Measurements from ENCODE around the gene RAI14. TPM values are rescaled to one million over a fixed set of nuclear protein-coding genes. Genes with fewer than 3 reads are reported as not detected.

The RAI14 gene
- total RNA-seq, 1 donor from 2014 or later: 56.0 TPM

DNA sequence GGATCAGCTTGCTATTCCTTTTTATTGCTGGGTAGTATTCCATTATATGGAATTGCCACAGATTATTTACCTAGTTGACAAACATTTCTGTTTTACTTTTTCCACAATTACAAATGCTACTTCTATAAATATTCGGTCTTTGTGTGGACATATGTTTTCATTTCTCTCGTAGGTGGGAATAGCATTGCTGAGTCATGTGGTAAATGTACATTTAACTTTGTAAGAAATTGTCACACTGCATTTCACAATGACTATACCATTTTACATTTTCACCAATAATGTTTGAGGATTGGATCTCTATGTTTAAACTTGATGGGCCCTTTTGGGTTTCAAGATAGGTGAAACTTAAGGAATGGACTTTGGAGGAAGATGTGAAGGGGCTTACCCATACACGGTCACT lies 19.7 kb downstream of the RAI14 start:
- DNase-seq (ENCODE audit: low spot score): no peak

DNA sequence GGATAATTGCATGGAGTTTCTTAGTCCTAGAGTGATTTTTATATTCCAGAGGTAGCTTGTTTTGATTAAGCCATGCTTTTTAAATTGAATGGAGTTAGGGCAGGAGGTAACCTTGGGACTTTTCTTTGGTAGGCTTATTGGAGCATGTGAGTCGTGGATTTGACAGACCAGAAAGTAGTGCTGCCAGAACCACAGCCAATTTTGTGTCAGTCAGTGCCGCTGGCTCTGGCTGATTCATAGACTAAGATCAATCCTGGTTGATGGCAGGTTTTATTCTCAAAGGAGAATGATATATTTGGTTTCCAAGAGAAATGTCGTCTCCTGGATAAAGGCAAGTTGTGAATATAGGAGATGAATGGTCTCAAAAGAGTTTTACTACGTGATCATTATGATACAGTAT lies 20.3 kb downstream of the RAI14 start:
- no peak for DNase-seq (ENCODE audit: low spot score)

DNA sequence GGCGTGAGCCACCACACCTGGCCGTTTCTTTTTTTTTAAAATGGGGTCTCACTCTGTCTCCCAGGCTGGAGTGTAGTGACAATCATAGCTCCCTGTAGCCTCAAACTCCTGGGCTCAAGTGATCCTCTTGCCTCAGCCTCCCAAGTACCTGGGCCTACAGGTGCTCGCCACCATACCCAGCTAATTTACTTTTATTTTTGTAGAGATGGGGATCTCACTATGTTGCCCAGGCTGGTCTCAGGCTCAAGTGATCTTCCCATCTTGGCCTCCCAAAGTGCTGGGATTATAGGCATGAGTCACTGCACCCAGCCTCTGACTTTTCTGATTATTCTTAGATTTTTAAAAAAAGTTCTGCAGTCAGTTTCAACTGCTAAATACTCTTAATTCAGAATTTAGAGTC lies 21.3 kb downstream of the RAI14 start:
- no peak for DNase-seq (ENCODE audit: low spot score)

DNA sequence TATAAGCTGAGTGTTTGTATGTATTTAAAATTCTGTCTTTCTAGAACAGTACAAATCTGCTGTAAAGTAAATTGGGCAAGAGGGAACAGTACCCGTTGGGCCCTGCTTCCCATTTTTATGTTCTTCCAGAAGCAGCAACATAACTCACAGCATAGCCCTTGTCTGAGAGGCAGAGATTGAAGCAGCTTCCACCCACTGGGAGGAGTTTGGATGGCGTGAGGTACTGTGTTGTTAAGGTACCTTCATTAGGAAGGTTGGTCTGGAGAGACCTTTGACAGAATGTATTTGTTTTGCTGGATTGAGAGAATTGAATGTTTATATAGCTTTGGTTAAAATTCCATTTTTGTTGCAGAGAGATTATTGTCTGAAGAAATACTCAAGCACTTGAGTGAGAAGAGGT lies 24.8 kb downstream of the RAI14 start:
- no peak for DNase-seq (ENCODE audit: low spot score)

DNA sequence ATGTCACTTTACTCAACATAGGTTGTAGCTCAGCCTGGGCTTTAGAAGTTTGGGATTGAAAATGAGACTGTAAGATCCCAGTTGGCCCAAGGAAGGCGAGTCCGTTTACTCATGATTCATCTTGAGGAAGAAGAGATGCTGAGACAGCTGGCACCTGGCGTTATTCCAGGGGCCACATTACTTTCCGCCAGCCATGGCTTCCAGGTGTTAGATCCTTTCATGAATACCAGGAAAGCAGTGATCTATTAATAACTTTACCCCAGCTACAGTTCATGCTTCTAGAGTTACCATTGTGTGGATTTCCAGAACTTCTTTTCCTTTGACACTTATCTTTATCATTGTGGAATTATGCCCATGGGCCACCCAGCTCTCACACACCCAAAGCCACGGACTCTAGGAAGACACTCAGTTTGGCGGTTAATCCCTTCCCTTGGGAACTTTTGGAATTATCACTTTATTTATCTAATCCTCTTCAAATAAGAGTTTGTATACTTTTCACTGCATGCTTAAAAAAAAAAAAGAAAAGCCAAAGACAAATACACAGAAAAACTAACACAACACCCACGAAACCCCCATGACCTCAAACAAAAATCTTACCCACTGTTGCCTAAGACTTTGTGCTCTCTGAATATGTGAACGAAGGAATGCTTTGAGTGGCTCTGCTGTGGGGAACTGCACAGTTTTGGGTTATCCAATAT lies 26.9 kb downstream of the RAI14 start:
- DNase-seq (ENCODE audit: low spot score): peak; percentile 28

DNA sequence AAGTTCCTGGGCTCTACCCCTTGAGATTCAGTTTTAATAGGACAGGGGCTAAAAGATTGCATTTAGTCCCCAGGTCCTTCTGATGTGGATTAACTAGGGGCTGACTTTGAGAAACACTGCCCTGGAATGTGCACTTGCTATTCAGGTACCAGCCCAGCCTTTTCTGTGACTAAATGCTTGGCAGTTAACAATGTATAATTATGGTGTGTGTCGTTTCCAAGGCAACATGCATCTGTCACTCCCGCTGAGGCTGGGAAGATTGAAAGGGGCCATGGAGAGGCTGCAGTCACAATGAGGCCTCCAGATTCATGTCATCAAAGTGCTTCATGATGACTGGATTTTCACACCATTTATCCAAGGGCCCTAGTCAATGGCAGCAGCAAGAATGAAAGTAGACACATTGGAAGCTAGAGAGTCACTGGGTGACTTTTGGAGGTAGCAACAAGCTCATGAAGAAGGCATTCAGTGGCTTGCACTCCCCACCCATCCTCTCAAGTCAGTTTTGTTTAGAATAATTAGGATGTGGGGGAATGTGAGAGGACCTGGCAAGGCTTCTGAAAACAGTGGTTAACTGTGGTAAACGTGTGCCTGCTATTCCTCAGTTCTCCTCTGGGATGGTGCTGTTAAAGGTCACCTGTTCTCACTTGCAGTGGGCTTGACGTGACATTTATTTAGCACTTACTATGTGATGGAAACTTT lies 28.3 kb downstream of the RAI14 start:
- no peak for DNase-seq (ENCODE audit: low spot score)

DNA sequence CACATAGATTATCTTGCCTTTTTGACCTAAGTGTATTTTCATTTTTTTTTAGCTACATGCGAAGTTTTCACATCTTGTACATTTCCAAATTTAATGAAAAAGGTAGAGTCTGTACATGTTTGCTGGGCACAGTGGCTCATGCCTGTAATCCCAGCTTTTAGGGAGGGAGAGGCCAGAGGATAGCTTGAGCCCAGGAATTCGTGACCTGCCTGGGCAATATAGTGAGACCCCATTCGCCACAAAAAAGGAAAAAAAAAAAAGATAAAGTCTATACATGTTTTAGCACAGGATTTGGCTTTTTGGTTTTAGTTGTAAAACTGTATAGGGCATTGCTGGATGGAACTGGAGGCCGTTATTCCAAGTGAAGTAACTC lies 28.8 kb downstream of the RAI14 start:
- DNase-seq (ENCODE audit: low spot score): no peak

DNA sequence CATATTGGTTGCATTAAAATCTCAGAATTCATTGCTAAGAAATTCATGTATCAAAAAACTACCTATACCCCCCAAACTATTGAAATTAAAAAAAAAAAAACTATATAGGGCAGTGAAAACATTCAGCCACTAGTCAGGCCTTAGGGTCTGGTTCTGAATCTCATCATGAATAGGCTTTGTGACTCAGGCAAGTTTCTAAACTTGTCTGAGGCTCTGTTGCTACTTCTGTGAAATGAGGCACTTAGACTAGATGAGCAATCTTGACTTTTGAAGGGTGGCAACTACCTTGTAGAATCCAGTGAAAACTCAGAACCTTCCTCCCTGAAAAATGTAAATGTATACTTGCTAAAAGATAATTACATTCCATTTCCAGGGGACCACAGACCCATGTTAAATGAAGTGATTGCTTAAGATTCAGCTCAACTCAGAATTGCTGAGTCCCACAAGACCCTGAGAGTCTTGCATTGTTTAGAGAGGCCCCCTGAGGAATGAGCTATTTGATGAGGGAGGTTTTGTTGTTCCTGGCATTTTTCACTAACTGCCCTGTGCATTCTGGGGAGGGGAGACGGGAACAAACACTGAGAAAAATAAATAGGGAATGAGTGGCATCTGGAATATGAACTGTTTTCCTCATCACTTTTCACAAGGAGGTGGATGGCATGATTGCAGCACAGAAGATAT lies 29.5 kb downstream of the RAI14 start:
- DNase-seq (ENCODE audit: low spot score): no peak

DNA sequence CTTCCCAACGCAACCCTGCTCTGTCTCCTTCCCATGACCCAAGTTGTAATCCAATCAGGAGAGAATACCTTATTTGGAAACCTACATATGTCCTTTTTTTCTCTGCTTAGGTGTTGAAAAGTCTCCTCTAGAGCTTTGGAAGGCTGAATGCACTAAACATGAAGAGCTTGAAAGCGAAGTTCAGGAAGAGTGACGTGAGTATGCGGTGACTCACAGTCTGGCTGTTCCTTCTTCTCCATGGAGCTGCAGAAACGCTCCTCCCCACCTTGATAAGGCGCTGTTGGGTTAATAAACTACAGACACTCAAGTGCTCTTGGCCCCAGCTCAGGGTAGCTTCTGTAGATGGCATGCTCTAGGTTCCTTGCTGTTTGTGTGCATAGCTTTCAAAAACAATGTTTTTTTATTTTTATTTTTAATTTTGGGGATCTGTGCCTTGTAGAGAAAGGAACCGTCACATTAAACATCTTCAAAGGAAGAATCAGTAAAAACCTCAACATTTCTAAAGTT lies 30.7 kb downstream of the RAI14 start:
- DNase-seq (ENCODE audit: low spot score): peak; percentile 92

DNA sequence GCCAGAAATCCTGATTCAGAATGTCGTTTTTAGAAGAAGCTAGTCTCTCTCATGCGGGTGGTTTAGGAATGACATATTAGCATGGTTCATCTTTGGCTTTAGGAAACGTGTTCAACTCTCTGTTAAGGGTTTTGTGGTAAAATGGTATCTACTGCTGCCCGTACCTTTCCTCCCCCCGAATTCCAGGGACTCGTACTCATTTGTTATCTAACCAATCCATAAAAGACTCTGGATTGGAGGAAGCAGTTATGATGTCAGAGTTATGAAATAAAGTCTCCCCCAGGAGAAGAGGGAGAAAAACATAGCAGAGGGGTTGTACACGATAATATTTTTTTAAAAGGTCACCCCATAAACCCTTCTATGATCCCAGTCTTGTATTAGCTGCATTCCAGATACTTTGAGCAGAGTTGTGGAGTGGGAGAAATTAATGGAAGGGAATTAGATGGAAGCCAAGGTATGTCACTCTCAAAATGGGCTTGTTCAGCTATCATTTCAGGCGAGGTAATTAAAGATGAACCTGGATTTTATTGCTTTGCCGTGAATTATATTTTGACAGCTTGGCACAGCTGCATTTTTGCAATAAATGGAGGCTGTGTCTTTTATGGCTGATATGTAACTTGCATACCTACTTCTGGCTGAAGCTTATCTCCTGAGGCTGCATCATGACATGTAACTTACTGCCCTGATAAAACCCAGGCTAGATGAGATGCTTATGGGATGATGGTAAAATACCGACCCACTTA lies 31.3 kb downstream of the RAI14 start:
- DNase-seq (ENCODE audit: low spot score): no peak

DNA sequence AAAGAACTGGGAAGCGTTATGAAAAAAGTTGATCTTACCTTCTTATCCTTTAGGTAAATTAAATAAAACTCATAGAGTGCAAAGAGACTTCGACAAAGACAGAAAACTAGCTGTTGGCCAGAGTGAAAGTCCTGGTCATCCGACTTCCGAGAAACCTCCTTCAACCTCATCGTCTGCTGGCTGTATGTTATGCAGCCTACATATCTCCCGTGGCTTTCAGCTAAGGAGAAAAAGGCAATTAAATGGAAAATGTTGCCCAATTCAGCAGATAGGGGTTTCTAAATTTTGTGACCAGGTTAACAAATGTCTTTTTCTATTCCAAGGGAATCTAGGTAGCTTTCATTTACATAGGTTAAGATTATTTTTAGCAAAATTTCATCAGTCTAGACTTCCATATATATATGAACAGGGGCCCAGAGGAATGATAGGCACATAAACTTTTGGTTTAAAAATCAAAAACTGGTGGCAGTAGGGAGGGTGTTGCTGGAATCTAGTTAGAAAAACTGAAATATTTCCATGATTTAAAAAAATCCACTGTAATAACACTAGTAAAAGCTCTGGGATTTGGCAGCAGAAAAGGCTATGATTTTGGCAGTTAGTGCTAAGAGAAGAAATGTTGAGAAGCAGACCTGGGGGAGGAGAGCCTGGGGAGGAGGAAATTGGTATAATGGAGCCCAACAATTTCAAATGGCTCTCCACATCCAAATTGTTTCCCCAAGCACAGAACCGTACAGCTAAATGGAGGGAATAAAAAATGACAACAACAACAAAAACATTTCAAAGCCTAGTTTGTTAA lies 32.1 kb downstream of the RAI14 start:
- no peak for DNase-seq (ENCODE audit: low spot score)

DNA sequence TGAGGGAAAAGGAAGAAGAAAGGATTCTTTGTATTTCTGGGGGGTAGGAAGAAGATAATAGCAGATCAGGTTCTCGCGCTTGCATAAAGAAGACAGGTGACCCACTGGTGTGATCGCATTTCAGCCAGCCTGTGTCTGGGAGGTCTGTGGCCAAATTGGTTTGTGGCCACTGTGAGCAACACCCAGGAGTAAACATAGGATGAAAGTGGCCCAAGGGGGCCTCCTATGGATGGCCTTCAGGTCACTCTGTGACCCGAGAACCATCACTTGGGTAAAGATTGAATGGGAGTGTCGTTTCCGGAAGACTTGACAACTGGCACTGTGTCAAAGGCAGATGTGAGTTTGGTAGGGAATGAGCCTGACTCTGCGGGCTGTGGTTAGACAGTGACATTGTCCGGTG lies 34.2 kb downstream of the RAI14 start:
- DNase-seq (ENCODE audit: low spot score): no peak

DNA sequence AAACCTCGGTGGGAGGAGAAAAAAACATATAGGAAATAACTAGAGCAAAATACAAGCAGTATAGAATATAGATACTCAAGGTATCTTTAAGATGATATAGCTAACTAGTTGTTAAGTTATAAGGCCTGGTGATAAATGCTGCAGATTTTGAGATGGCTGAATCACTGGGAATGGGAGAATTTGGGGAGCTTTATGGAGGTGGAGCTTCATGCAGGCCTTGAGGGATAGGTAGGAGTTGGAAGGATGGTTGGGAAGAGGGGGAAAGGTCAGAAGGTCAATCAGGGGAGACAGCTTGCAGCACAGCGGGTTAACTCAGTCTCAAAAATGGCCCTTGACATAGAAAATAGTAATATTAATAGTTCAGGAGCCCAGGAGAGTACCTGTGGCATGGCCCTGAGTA lies 34.8 kb downstream of the RAI14 start:
- DNase-seq (ENCODE audit: low spot score): no peak

DNA sequence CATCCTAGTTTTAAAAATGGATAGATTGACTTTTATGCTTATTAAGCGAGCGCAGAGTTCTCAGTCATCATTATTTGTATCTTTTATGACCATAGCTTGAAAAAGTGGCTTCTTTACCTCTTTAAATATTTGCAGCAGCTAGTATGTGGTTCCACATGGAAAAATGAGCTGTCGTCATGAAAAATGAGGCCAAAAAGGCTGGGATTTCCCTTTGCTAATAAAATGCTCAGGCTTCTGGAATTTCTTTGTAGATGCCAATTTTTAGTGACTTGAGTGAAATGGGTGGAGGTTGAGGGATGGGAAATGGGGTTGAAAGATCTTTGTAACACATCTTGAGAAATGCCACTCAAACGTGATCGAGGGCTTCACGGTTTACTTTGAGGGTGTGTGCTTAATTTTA lies 35.2 kb downstream of the RAI14 start:
- no peak for DNase-seq (ENCODE audit: low spot score)

DNA sequence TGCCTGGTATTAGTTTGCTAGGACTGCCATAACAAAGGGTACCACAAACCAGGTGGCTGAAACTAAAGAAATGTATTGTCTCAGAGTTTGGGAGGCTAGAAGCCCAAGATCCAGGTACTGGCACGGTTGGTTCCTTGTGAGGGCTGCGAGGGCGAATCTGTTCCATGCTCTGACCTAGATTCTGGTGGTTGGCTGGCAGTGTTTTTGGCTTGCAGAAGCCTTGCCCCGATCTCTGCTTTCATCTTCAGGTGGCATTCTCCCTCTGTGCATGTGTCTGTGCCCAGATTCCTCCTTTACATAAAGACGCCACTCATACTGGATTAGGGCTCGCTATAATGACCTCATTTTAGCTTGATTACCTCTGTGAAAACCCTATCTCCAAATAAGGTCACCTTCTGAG lies 36.7 kb downstream of the RAI14 start:
- no peak for DNase-seq (ENCODE audit: low spot score)

DNA sequence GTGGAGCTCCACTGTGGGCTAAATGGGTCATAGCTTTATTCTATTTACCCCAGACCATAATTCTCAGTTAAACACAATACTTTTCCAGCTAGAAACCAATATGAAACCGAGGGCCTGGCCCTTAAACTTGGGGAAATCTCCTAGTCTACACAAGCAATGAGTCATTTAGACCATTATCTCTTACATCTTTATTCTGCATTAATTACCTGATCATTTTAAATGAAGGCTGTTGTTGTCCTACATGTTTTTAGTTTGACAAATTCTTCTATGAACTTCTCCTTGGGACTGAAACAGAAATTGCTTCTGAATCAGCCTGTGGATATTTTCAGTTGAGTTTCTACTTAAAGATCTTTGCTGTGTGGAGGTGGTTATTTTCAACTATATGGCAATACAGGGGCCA lies 37.9 kb downstream of the RAI14 start:
- no peak for DNase-seq (ENCODE audit: low spot score)

DNA sequence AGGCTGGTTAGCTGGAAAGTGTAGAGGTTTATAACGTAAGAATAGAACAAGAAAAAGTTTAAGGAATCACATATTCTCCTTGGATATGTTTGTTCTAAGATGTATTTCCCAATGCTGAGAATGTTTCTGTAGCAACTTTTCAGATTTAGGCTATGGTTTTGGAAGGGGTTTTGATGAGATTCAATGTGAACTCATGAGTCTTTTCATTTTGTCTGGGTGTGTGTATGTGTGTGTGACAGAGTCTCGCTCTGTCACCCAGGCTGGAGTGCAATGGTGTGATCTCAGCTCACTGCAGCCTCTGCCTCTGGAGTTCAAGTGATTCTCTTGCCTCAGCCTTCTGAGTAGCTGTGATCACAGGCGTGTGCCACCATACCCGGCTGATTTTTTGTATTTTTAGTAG lies 38.6 kb downstream of the RAI14 start:
- DNase-seq (ENCODE audit: low spot score): no peak

DNA sequence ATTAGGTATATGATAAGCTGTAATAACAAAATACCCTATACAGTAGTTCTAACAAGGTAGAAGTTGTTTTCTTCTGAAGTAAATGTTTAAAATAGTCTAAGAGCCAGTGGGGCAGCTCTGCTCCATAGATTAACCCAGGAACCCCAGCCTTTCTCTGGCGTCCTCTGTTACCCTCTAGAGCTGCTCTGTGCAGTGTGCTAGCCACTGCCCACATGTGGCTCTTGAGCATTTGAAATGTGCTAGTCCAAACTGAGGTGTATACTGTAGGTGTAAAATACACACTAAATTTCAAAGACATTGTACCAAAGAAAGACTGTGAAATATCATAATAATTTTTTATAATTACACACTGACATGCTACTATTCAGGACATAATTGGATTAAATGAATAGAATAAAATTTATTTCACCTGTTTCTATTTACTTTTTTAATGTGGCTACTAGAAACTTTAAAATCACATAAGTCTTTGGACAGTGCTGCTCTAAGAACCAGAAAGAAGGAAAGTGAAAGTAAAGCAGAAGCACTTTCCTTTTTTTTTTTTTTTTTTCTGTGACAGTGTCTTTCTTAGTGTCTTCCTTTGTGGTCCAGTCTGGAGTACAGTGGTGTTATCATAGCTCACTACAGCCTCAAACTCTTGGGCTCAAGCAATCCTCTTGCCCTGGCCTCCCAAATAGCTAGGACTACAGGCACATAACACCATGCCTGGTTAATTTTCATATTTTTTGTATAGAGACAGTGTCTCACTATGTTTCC lies 39.3 kb downstream of the RAI14 start:
- no peak for DNase-seq (ENCODE audit: low spot score)

DNA sequence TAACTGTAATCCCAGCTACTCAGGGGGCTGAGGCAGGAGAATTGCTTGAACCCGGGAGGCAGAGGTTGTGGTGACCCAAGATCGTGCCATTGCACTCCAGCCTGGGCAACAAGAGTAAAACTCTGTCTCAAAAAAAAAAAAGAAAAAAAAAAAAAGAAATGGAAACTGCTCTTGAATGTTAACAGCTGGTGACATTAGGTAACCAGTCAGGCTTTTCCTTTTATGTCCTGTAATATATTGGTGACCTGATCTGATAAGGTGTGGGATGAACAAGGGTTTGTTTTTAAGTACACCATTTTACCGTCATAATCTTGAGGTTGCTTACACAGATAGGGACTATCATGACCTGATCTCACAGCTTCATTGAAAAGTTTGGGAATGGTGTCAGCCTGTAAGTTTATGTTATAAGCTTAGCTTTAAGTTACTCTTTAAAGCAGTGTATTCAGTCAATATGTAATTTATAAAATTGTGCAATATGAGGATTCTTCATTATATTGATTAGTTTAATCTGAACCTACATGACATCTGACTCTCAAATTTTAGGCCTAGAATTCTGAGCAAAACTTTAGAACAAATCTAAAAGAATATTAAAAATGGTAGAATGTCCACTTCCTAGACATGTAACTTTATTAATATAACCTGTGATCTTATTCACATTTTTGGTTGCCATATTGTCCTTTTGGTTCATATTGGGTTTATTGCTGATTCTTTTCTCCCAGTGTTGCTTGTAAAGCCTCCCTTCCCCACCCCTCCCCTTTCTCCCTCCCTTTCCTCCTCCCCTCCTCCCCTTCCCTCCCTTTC lies 41.4 kb downstream of the RAI14 start:
- DNase-seq (ENCODE audit: low spot score): no peak

DNA sequence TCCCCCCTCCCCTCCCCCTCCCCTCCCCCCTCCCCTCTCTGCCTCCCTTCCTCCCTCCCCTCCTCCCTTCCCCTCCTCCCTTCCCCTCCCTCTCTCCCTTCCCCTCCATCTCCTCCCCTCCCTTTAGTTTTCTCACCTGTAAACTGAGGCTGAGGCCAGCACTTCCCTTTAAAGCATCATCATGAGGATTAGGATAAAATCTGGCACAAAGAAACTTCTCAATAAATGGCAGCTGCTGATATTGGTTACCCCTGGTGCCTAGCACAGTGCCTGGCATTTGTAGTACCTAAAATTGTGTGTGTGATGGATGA lies 41.9 kb downstream of the RAI14 start:
- DNase-seq (ENCODE audit: low spot score): no peak
